IMR-90 (cell line): ENCODE measurements around the gene ZNF766.

Experiments used
- BHLHE40 ChIP-seq: fragments of 150-350 bp; IDR thresholded peaks from 2 replicates; pipeline ENCODE4 v1.6.1; 2016; ENCODE audit warnings: mild to moderate bottlenecking, low read depth, low read length
- CEBPB ChIP-seq: IDR thresholded peaks from 2 replicates; pipeline ENCODE4 v1.6.1; 2012; ENCODE audit warnings: low read depth, low read length, improper control_type of control experiment
- CHD1 ChIP-seq: IDR thresholded peaks from 2 replicates; pipeline ENCODE4 v1.6.1; 2012; ENCODE audit warnings: low read depth, low read length, improper control_type of control experiment
- CTCF ChIP-seq: conservative IDR thresholded peaks from 2 replicates; pipeline ENCODE4 v1.5.1; 2012; ENCODE audit warnings: mild to moderate bottlenecking, low read depth, low read length, improper control_type of control experiment
- MAFK ChIP-seq: IDR thresholded peaks from 2 replicates; pipeline ENCODE4 v1.6.1; 2012; ENCODE audit warnings: low read depth, low read length, improper control_type of control experiment
- MAZ ChIP-seq: IDR thresholded peaks from 2 replicates; pipeline ENCODE4 v1.6.1; 2012; ENCODE audit warnings: low read depth, mild to moderate bottlenecking, low read length, improper control_type of control experiment, moderate library complexity, borderline replicate concordance
- MXI1 ChIP-seq: IDR thresholded peaks from 2 replicates; pipeline ENCODE4 v1.6.1; 2012; ENCODE audit warnings: low read depth, mild to moderate bottlenecking, low read length, moderate library complexity, borderline replicate concordance
- POLR2A ChIP-seq: IDR thresholded peaks from 2 replicates; pipeline ENCODE4 v1.6.1; 2012; ENCODE audit warnings: mild to moderate bottlenecking, low read depth, low read length
- RAD21 ChIP-seq: IDR thresholded peaks from 2 replicates; pipeline ENCODE4 v1.6.1; 2012; ENCODE audit warnings: low read length, improper control_type of control experiment
- RFX5 ChIP-seq: IDR thresholded peaks from 2 replicates; pipeline ENCODE4 v1.8.0; 2012; ENCODE audit warnings: low read depth, mild to moderate bottlenecking, low read length, moderate library complexity
- SMC3 ChIP-seq: fragments of 150-350 bp; IDR thresholded peaks from 2 replicates; pipeline ENCODE4 v1.6.1; 2016; ENCODE audit warnings: low read depth, mild to moderate bottlenecking, antibody characterized with exemption, low read length, moderate library complexity
- USF2 ChIP-seq: fragments of 150-350 bp; IDR thresholded peaks from 2 replicates; pipeline ENCODE4 v1.6.1; 2017; ENCODE audit warnings: mild to moderate bottlenecking, antibody characterized with exemption, low read length, low read depth

- TF ChIP-seq CTCF (no peak), POLR2A (no peak), CEBPB (no peak), MAZ (no peak), RFX5 (no peak), BHLHE40 (no peak), MXI1 (no peak), USF2 (no peak), CHD1 (no peak), SMC3 (no peak), RAD21 (no peak), MAFK (no peak)
Measured at GRCh38 chr19:52345162-52345561, 75.8 kb downstream of the ZNF766 start.
